GM12874 (cell line): ENCODE measurements around the gene THADA.

ENCODE experiments used
- TF ChIP-seq, protein P1 (sequence below): IDR thresholded peaks from 2 replicates; pipeline ENCODE4 v1.5.1; 2011; ENCODE audit warnings: low read depth, mild to moderate bottlenecking, control low read depth, low read length, moderate library complexity; ENCODE audit not compliant: insufficient read depth

Gene THADA

DNA sequence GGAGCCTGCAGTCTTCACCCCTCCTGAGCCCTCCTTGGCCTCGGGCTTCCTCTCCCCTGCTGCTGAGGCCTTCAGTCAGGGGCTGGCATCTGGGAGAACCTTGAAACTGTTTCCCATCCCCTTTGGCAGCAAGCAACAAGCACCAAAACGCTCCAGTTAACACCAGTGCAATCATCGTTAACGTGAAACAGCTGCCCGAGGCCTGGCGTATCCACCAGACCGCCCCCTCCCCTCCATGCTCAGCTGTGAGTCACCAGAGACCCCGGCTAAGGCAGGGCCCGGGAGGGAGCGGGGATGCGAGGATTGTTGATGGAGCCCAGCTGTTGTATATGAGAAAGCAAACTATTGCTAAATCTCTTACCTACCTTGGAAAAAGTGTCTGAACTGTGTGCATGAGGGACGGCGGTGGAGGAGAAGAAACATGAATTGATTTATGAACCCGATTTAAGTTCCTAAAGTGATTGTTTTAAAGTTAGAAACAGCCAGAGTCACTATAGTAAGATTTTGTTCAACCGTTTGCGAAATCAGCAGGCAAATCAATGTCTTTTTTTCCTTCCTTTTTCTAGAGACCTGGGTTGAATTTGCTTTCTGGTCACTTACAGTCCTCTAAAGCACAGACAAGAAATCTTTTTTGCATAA, 374.6 kb downstream of the THADA start:
- TF ChIP-seq, protein P1, sequence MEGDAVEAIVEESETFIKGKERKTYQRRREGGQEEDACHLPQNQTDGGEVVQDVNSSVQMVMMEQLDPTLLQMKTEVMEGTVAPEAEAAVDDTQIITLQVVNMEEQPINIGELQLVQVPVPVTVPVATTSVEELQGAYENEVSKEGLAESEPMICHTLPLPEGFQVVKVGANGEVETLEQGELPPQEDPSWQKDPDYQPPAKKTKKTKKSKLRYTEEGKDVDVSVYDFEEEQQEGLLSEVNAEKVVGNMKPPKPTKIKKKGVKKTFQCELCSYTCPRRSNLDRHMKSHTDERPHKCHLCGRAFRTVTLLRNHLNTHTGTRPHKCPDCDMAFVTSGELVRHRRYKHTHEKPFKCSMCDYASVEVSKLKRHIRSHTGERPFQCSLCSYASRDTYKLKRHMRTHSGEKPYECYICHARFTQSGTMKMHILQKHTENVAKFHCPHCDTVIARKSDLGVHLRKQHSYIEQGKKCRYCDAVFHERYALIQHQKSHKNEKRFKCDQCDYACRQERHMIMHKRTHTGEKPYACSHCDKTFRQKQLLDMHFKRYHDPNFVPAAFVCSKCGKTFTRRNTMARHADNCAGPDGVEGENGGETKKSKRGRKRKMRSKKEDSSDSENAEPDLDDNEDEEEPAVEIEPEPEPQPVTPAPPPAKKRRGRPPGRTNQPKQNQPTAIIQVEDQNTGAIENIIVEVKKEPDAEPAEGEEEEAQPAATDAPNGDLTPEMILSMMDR, result no peak

DNA sequence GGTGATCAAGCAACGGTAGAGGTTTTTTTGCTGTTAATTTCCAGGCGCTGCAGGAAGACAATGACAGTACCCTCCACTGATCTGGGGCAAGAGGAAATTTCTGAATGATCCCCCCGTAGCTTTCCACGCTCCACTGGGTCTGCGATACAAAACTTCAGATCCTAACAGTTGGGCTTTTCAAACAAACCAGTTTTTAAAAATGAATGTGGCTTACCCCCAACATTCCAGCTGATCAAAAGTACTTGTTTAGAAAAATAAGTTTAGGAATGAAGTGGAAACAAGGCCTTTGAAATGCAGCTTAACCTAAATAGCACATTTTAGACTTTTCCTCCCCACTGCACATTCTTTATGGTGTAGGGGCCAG, 375.1 kb downstream of the THADA start:
- TF ChIP-seq, protein P1, result no peak

DNA sequence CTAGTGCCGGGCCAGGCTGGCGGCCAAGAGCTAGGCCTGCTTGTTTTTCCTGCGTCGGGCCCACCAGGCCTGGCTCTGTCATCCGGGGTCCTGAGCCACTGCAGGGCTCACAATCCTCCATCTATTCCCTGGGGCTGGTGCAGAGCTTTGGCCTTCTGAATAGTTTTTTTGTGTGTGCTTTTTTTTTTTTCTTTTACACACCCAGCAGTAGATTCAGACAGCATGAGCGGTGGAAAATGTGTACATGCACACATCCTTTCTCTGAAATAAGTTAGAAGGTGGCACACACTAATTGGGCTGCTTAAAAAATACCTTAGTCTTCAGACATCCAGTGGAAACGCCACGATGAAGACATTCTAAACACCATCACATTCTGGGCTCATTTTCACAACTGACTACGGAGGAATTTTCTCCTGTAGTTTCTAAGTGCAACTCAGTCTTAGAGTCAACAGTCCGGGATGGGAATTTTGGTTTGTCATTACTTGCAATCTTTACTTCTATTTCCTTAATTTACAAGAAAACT, 375.5 kb downstream of the THADA start:
- TF ChIP-seq, protein P1, result no peak

DNA sequence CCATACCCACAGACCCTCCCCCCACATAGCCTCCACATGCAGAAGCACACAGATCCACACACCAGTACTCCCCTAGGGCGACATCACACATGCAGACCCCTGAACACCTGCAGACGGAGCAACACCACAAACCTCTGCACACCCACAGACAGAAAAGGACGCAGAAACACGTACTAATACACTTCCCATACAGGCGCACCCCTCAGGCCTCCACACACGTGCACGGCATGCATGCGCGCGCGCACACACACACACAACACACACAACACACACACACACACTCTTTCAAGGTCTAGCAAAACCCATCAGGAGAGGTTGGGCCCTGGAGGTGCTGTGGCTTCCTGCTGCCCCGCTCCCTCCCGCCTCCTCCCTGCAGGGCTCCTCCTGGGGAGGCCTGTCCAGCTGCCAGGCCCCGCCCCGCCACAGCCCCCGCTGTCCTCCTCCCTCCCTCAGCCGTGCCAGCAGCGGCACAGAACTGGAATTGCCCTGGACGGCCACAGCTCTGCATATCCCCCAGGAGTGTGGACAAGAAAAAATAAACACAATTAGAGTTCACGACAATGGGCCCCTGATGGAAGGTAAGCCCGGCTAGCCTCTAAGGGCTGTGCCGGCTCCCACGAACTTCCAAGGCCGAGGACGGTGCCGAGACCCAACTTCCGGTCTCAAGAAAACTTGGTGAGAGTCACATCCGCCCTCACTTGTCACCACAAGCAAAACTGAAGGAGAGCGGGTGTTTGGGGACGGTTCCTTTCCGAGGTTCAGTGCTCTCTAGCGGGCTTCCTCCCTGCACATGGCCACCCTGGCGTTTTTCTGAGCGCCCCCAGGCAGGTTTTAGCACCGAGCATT, 376.2 kb downstream of the THADA start:
- TF ChIP-seq, protein P1, result no peak

DNA sequence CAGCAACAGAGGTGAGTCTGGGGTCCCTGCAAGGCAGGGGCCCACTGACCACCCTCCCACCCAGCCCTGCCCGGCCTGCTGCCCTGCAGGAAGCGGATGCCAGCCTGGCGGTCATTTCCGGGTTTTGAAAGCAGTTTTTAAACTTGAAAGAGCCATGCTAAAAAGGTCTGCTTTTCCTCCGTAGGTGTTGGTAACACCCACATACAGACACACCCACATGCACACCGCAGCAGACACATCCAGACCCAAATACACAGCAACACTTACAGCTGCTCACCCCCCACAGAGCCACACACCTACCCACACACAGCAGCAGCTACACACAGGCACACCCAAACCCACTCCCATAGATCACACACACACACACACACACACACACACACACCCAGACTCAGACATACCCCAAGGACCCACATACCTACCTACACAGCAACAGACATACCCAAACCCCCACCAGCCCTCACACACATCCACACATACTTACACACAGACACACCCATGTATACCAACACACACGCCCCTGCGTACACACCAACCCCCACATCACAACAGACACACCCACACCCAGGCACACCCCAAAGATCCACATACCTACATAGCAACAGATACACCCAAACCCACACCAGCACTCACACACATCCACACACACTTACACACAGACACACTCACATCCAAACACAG, 377.0 kb downstream of the THADA start:
- TF ChIP-seq, protein P1, result no peak

DNA sequence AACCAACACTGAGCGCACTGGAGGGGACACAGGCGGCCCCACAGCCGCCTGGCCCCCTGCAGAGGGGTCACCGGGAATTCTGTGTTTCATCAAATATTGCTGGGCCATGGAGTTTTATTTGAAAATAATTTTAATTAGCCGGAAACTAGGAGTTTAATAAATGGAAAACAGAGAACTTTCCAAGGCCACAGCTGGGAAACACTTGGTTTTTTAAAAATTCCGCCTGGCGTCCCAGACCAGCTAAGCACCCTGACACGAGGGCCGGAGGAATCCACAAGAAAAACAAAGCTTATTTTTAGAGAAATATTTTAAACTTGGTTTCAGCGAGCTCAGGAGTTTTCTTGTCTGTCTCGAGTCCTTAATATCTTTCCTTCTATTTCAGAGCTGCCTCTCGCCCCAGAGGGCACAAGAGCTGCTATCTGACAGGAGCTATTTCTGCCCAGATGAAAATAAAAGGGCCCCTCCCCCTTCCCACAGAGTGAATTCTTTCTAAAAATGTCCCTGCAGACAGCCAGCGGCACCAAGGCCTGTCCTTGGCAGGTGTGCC, 377.6 kb downstream of the THADA start:
- TF ChIP-seq, protein P1, result no peak
